Hepatocyte (in vitro differentiated cells): Measurements from ENCODE around the gene GDI1.

ENCODE experiments used
- CTCF ChIP-seq: fragments of 200-600 bp; sonication (generic); IDR thresholded peaks from 2 replicates; pipeline ENCODE4 v1.5.1; 2016; ENCODE audit warnings: antibody characterized with exemption, mild to moderate bottlenecking; ENCODE audit not compliant: poor library complexity
- EZH2phosphoT487 ChIP-seq: fragments of 200-600 bp; sonication (generic); IDR thresholded peaks from one replicate; pipeline ENCODE4 v1.6.1; 2018; ENCODE audit warnings: antibody characterized with exemption, mild to moderate bottlenecking, low read depth, moderate library complexity; ENCODE audit not compliant: unreplicated experiment, severe bottlenecking

GRCh38 chrX:154457491-154458115 is 20.6 kb downstream of the GDI1 start:
- TF ChIP-seq CTCF (no peak), EZH2phosphoT487 (no peak)
